ENCODE results near the gene STK33. TPM values are rescaled to one million over a fixed set of nuclear protein-coding genes. Genes with fewer than 3 reads are reported as not detected.

Gene STK33
- total RNA-seq, 1 donor from 2014 or later, result 11.5 TPM

- Histone ChIP-seq H3K4me3 (no peak overlapping the region), H3K9me3 (no peaks in the 10 kb centered on the region), H3K27me3 (no peaks in the 10 kb centered on the region), H3K27ac (no peak overlapping the region), H3K36me3 (no peaks in the 10 kb centered on the region), H3K4me1 (no peaks in the 10 kb centered on the region)
- intact Hi-C loops (cut with DNase I), result no loop called here
- TF ChIP-seq POLR2A (IDR thresholded peaks at IDR 0.05) (no peak), POLR2AphosphoS5 (IDR thresholded peaks at IDR 0.05; ENCODE audit: insufficient read depth in 1 of 2, low read depth in 1 of 2) (no peak)
- TF ChIP-seq, protein P1, sequence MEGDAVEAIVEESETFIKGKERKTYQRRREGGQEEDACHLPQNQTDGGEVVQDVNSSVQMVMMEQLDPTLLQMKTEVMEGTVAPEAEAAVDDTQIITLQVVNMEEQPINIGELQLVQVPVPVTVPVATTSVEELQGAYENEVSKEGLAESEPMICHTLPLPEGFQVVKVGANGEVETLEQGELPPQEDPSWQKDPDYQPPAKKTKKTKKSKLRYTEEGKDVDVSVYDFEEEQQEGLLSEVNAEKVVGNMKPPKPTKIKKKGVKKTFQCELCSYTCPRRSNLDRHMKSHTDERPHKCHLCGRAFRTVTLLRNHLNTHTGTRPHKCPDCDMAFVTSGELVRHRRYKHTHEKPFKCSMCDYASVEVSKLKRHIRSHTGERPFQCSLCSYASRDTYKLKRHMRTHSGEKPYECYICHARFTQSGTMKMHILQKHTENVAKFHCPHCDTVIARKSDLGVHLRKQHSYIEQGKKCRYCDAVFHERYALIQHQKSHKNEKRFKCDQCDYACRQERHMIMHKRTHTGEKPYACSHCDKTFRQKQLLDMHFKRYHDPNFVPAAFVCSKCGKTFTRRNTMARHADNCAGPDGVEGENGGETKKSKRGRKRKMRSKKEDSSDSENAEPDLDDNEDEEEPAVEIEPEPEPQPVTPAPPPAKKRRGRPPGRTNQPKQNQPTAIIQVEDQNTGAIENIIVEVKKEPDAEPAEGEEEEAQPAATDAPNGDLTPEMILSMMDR (IDR thresholded peaks at IDR 0.05), result no peak
- DNase-seq (ENCODE audit: extremely low spot score in 2 of 2), result no peak
Observed at GRCh38 chr11:8365216-8365941, 228.6 kb downstream of the STK33 start.

GRCh38 chr11:8363921-8364320 lies 230.1 kb downstream of the STK33 start:
- TF ChIP-seq POLR2A (IDR thresholded peaks at IDR 0.05) (no peak), POLR2AphosphoS5 (IDR thresholded peaks at IDR 0.05; ENCODE audit: insufficient read depth in 1 of 2, low read depth in 1 of 2) (no peak)
- TF ChIP-seq, protein P1 (IDR thresholded peaks at IDR 0.05), result no peak
- H3K36me3 ChIP-seq, result no peaks in the 10 kb centered on the region
- H3K4me3 ChIP-seq, result no peak overlapping the region
- H3K27ac ChIP-seq, result no peak overlapping the region
- no peak for DNase-seq (ENCODE audit: extremely low spot score in 2 of 2)
- intact Hi-C loops (cut with DNase I), result no loop called here
- H3K9me3 ChIP-seq, result no peaks in the 10 kb centered on the region
- no peaks in the 10 kb centered on the region for H3K27me3 ChIP-seq
- no peaks in the 10 kb centered on the region for H3K4me1 ChIP-seq

- intact Hi-C loops (cut with DNase I), result no loop called here
- Histone ChIP-seq H3K27ac (no peak overlapping the region), H3K36me3 (no peaks in the 10 kb centered on the region), H3K4me3 (no peak overlapping the region), H3K4me1 (no peaks in the 10 kb centered on the region), H3K27me3 (no peaks in the 10 kb centered on the region), H3K9me3 (no peaks in the 10 kb centered on the region)
- no peak for TF ChIP-seq POLR2A (IDR thresholded peaks at IDR 0.05)
- TF ChIP-seq, protein P1 (IDR thresholded peaks at IDR 0.05), result no peak
- no peak for TF ChIP-seq POLR2AphosphoS5 (IDR thresholded peaks at IDR 0.05; ENCODE audit: insufficient read depth in 1 of 2, low read depth in 1 of 2)
- DNase-seq (ENCODE audit: extremely low spot score in 2 of 2), result no peak
Observed at GRCh38 chr11:8362899-8363298, 231.1 kb downstream of the STK33 start.

- Histone ChIP-seq H3K4me1 (no peaks in the 10 kb centered on the region), H3K27me3 (no peaks in the 10 kb centered on the region)
Observed at GRCh38 chr11:8362491-8362890, 231.5 kb downstream of the STK33 start.

DNA sequence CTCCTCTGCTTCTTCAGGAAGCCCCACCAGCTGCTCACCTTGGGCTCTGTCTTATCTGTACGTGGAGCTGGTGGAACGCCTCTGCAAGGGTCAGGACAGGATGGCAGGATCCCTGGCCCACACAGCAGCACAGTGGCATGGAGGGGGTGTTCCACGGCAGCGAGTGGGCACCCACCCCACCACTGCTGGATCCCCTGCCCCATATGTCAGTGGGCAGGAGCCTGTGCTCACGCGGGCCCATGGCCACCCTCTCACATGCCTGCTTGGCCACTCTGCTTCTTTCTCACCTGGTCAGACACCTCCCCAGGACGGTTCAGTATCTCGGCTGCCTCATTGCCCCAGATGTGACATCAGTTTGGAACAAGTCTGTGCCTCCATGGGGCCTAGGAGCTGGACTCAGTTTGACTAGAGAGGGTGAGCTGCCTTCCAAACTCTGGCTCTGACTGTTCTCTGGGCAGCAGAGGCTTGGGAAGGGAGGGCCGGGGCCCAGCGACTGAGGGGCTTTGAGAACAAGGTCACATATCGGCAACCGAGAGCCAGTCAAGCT lies 232.3 kb downstream of the STK33 start:
- no peaks in the 10 kb centered on the region for H3K4me1 ChIP-seq
- H3K36me3 ChIP-seq, result no peaks in the 10 kb centered on the region
- H3K4me3 ChIP-seq, result no peak overlapping the region
- TF ChIP-seq POLR2A (IDR thresholded peaks at IDR 0.05), result no peak
- no peak for TF ChIP-seq POLR2AphosphoS5 (IDR thresholded peaks at IDR 0.05; ENCODE audit: insufficient read depth in 1 of 2, low read depth in 1 of 2)
- TF ChIP-seq, protein P1 (IDR thresholded peaks at IDR 0.05), result no peak
- intact Hi-C loops (cut with DNase I), result no loop called here
- no peaks in the 10 kb centered on the region for H3K9me3 ChIP-seq
- DNase-seq (ENCODE audit: extremely low spot score in 2 of 2), result no peak
- no peak overlapping the region for H3K27ac ChIP-seq
- H3K27me3 ChIP-seq, result no peaks in the 10 kb centered on the region

More at GRCh38 chr11:8362491-8362890, 231.5 kb downstream of the STK33 start:
- intact Hi-C loops (cut with DNase I), result no loop called here
- no peak for DNase-seq (ENCODE audit: extremely low spot score in 2 of 2)
- Histone ChIP-seq H3K36me3 (no peaks in the 10 kb centered on the region), H3K27ac (no peak overlapping the region), H3K4me3 (no peak overlapping the region), H3K9me3 (no peaks in the 10 kb centered on the region)
- TF ChIP-seq POLR2A (IDR thresholded peaks at IDR 0.05), result no peak
- no peak for TF ChIP-seq POLR2AphosphoS5 (IDR thresholded peaks at IDR 0.05; ENCODE audit: insufficient read depth in 1 of 2, low read depth in 1 of 2)

Data from vagina (tissue), 2 donors.